ENCODE measurements around the gene NELFA. TPM values are rescaled to one million over a fixed set of nuclear protein-coding genes. Genes with fewer than 3 reads are reported as not detected.

The NELFA gene
- total and polyA plus RNA-seq, 2 of the 4 experiments (the other 2 are of a cell fraction): 4.3 to 21.9 TPM

DNA sequence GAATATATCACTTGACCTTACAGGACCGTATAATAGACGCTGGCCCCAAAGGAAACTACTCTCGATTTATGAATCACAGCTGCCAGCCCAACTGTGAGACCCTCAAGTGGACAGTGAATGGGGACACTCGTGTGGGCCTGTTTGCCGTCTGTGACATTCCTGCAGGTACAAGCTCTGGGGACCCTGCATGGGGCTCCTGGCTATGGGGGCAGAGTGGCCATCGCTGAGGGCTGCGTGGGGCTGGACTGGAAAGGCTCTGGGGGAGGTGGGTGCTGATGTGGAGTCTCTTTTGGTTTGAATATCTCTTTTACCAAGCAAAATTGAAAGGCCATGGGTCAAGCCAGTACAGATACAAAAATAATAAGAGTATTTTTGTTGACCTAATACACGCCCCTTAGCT, 33.9 kb downstream of the NELFA start:
- dilution Hi-C loops (cut with HindIII; ENCODE audit: low sequenced_read_pairs, unreplicated experiment): no loop called here
- Histone ChIP-seq H2AFZ (replicated peaks; ENCODE audit: low read length, poor library complexity) (no peak overlapping the region), H3K4ac (ENCODE audit: low read depth, low read length) (no peak overlapping the region), H3K9ac (ENCODE audit: low read depth, low read length) (no peak overlapping the region), H3K14ac (replicated peaks; ENCODE audit: low read depth, low read length) (no peak overlapping the region), H4K8ac (ENCODE audit: low read depth in 2 of 2, low read length in 2 of 2) (no peak overlapping the region), H4K5ac (ENCODE audit: low read depth, low read length) (no peak overlapping the region), H3K18ac (ENCODE audit: low read depth, low read length) (no peak overlapping the region), H3K27ac (ENCODE audit: insufficient read depth, low read length) (no peak overlapping the region), H3K9me1 (ENCODE audit: insufficient read depth, low read length) (no peaks in the 10 kb centered on the region), H2AK9ac (replicated peaks; ENCODE audit: low read depth, low read length, poor library complexity) (no peak overlapping the region), H3K56ac (ENCODE audit: extremely low read depth, insufficient read depth, low read length) (no peak overlapping the region), H3K9me3 (ENCODE audit: control insufficient read depth, insufficient read depth, low read length) (no peaks in the 10 kb centered on the region), H3K4me3 (ENCODE audit: insufficient read depth, low read depth, low read length) (no peak overlapping the region), H3K36me3 (ENCODE audit: control insufficient read depth, insufficient read depth, low read length) (peaks cover 60% of the 10 kb centered on the region), H3K4me1 (ENCODE audit: control insufficient read depth, insufficient read depth, low read length) (no peaks in the 10 kb centered on the region), H2BK20ac (ENCODE audit: low read depth, low read length) (no peak overlapping the region), H4K91ac (ENCODE audit: insufficient read depth, low read depth, low read length) (no peak overlapping the region), H2AK5ac (ENCODE audit: low read depth, low read length) (no peak overlapping the region), H2BK5ac (ENCODE audit: low read depth, low read length, poor library complexity, severe bottlenecking) (no peak overlapping the region), H3K23ac (ENCODE audit: low read depth, low read length) (no peak overlapping the region), H3K79me1 (ENCODE audit: low read depth in 1 of 2, low read length in 2 of 2) (peaks cover 4 to 33% of the 10 kb centered on the region in 2 experiments; a peak in 3 of 4 replicates), H3K4me2 (ENCODE audit: low read depth, low read length) (no peak overlapping the region), H2BK120ac (ENCODE audit: low read depth, low read length) (no peak overlapping the region), H3K27me3 (ENCODE audit: control insufficient read depth, insufficient read depth, low read length) (no peaks in the 10 kb centered on the region), H4K20me1 (ENCODE audit: insufficient read depth, low read length) (no peaks in the 10 kb centered on the region; the same call in 1 of the 2 replicates), H2BK15ac (ENCODE audit: low read depth, low read length) (no peak overlapping the region)
- no peak for ATAC-seq (ENCODE audit: low read depth)
- in situ Hi-C loops (cut with MboI; ENCODE audit: low sequenced_read_pairs): no loop called here
- DNase-seq: no peak
- intact Hi-C loops (cut with micrococcal nuclease): no loop called here
- ChIA-PET CTCF (no interaction called here), POLR2A (ENCODE audit: unreplicated experiment) (no interaction called here)
- TF ChIP-seq RFX5 (IDR thresholded peaks at IDR 0.05; ENCODE audit: low read depth, low read length): no peak
- TF ChIP-seq RAD21 (IDR thresholded peaks at IDR 0.05; ENCODE audit: low read length): no peak
- no peak for TF ChIP-seq NFE2L2 (IDR thresholded peaks at IDR 0.05; ENCODE audit: low read depth, low read length)
- no peak for TF ChIP-seq MAZ (IDR thresholded peaks at IDR 0.05; ENCODE audit: borderline replicate concordance, low read depth, low read length)
- 100% methylated on average over 3 of the region's 8 CpGs; no CpG with 5 or more reads in 1 of the 2 experiments for WGBS, 2 experiments (ENCODE audit: extremely low coverage in 2 of 2, insufficient read length in 1 of 2)
- no TSS peak for BruUV-seq (replicated peaks)
